Hepatocyte (in vitro differentiated cells): ENCODE results near the gene RER1.

Experiments
- EZH2 ChIP-seq: fragments of 200-600 bp; sonication (generic); IDR thresholded peaks from 2 replicates; pipeline ENCODE4 v1.6.1; 2016; ENCODE audit warnings: antibody characterized with exemption, mild to moderate bottlenecking, borderline replicate concordance
- EZH2phosphoT487 ChIP-seq: fragments of 200-600 bp; sonication (generic); IDR thresholded peaks from one replicate; pipeline ENCODE4 v1.6.1; 2018; ENCODE audit warnings: antibody characterized with exemption, mild to moderate bottlenecking, low read depth, moderate library complexity; ENCODE audit not compliant: unreplicated experiment, severe bottlenecking
- TF ChIP-seq, protein P1 (sequence below): fragments of 200-600 bp; sonication (generic); IDR thresholded peaks from 2 replicates; pipeline ENCODE4 v1.5.1; 2016; ENCODE audit warnings: antibody characterized with exemption, mild to moderate bottlenecking; ENCODE audit not compliant: poor library complexity

DNA sequence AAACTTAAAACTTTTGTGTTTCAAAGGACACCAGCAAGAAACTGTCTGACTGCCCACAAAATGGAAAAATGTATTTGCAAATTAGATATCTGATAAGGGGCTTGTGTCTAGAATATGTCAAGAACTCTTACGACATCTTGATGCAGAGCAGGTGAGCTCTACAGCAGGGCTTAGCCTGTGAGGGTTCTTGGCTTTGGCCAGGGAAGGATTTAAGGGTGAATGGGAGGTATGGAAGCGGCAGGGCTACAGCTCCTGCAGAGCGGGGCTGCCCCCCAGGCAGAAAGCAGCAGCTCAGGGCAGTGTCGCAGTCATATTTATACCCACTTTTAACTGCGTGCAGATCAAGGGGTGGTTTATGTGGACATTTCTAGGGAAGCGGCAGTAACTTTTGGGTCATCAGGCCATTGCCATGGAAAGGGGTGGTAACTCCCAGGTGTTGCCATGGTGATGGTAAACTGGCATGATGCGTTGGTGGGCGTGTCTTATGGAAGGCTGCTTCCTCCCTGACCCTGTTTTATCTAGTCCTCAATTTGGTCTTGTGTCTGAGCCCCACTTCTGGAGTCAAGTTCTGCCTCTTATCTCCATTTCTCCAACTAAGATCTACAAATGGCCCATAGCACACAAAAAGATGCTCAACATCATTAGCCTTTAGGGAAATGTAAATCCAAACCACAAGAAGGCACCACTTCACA lies 23.4 kb upstream of the RER1 start:
- TF ChIP-seq, protein P1, sequence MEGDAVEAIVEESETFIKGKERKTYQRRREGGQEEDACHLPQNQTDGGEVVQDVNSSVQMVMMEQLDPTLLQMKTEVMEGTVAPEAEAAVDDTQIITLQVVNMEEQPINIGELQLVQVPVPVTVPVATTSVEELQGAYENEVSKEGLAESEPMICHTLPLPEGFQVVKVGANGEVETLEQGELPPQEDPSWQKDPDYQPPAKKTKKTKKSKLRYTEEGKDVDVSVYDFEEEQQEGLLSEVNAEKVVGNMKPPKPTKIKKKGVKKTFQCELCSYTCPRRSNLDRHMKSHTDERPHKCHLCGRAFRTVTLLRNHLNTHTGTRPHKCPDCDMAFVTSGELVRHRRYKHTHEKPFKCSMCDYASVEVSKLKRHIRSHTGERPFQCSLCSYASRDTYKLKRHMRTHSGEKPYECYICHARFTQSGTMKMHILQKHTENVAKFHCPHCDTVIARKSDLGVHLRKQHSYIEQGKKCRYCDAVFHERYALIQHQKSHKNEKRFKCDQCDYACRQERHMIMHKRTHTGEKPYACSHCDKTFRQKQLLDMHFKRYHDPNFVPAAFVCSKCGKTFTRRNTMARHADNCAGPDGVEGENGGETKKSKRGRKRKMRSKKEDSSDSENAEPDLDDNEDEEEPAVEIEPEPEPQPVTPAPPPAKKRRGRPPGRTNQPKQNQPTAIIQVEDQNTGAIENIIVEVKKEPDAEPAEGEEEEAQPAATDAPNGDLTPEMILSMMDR = no peak
- TF ChIP-seq EZH2 = no peak
- no peak for TF ChIP-seq EZH2phosphoT487
